ENCODE measurements around the gene SLX1A.
"Not testable (repeated sequence)": the region's sequence is repeated elsewhere in the genome, so short reads cannot be mapped to it uniquely, and the experiment has no call there.

The SLX1A gene

GRCh38 chr16:30193615-30194014 lies at the start of gene SLX1A, which contains the start of gene BOLA2B:
TSS of gene SLX1A (plus strand) at chr16:30193875. CDS start at chr16:30194085, 210 bp downstream.
TSS of gene BOLA2B (minus strand) at chr16:30193666. CDS start at chr16:30193595, 71 bp downstream.
- CTCF ChIA-PET, H3K9me3 Mint-ChIP-seq, H3K4me1 Mint-ChIP-seq, DNase-seq, H3K4me3 Mint-ChIP-seq, H3K27me3 Mint-ChIP-seq, H3K36me3 Mint-ChIP-seq, H3K27ac Mint-ChIP-seq: not testable (repeated sequence)

- Mint-ChIP-seq H3K27ac (no peak overlapping the region), H3K4me3 (no peak overlapping the region), H3K9me3 (peaks cover 4% of the 10 kb centered on the region), H3K4me1 (peaks cover 26% of the 10 kb centered on the region), H3K27me3 (no peaks in the 10 kb centered on the region), H3K36me3 (peaks cover 1% of the 10 kb centered on the region)
- DNase-seq = no peak
- CTCF ChIA-PET = interaction anchor here (1.4 kb wide), 1 partner anchor 265 kb away, joined by 6 read pairs; no protein-coding TSS in a partner anchor
Observed at GRCh38 chr16:30144017-30144416, 49.7 kb upstream of the SLX1A start.

GRCh38 chr16:30144917-30145316 lies 48.8 kb upstream of the SLX1A start:
- DNase-seq = no peak
- Mint-ChIP-seq H3K4me1 (peaks cover 19% of the 10 kb centered on the region), H3K36me3 (peaks cover 4% of the 10 kb centered on the region), H3K9me3 (peaks cover 9% of the 10 kb centered on the region), H3K27ac (no peak overlapping the region), H3K27me3 (no peaks in the 10 kb centered on the region), H3K4me3 (no peak overlapping the region)
- CTCF ChIA-PET = no interaction called here

- H3K4me3 Mint-ChIP-seq = no peak overlapping the region
- H3K4me1 Mint-ChIP-seq = peaks cover 16% of the 10 kb centered on the region
- peaks cover 12% of the 10 kb centered on the region for H3K9me3 Mint-ChIP-seq
- H3K27ac Mint-ChIP-seq = no peak overlapping the region
- DNase-seq = no peak
- peaks cover 6% of the 10 kb centered on the region for H3K27me3 Mint-ChIP-seq
- CTCF ChIA-PET = interaction anchor here (0.6 kb wide), 1 partner anchor 33 kb away, joined by 3 read pairs; the partner anchor contains the start of gene GDPD3
- peaks cover 4% of the 10 kb centered on the region for H3K36me3 Mint-ChIP-seq
Observed at GRCh38 chr16:30145657-30146056, 48.0 kb upstream of the SLX1A start.

- Mint-ChIP-seq H3K4me3 (no peak overlapping the region), H3K36me3 (peaks cover 6% of the 10 kb centered on the region), H3K27ac (no peak overlapping the region), H3K4me1 (peaks cover 8% of the 10 kb centered on the region), H3K9me3 (peaks cover 17% of the 10 kb centered on the region), H3K27me3 (peaks cover 11% of the 10 kb centered on the region)
- CTCF ChIA-PET = interaction anchor here (0.6 to 1.0 kb wide), 2 partner anchors 10 to 244 kb away, joined by 3 read pairs; no protein-coding TSS in a partner anchor
- DNase-seq = no peak
Observed at GRCh38 chr16:30147843-30148510, 45.7 kb upstream of the SLX1A start.

GRCh38 chr16:30149250-30149930 lies 44.3 kb upstream of the SLX1A start:
- peaks cover 6% of the 10 kb centered on the region for H3K36me3 Mint-ChIP-seq
- H3K27ac Mint-ChIP-seq = no peak overlapping the region
- CTCF ChIA-PET = no interaction called here
- DNase-seq = no peak
- H3K27me3 Mint-ChIP-seq = peaks cover 11% of the 10 kb centered on the region
- H3K9me3 Mint-ChIP-seq = peaks cover 17% of the 10 kb centered on the region
- H3K4me1 Mint-ChIP-seq = peaks cover 3% of the 10 kb centered on the region
- H3K4me3 Mint-ChIP-seq = no peak overlapping the region

- no peaks in the 10 kb centered on the region for H3K4me1 Mint-ChIP-seq
- peaks cover 11% of the 10 kb centered on the region for H3K27me3 Mint-ChIP-seq
- H3K36me3 Mint-ChIP-seq = peaks cover 6% of the 10 kb centered on the region
- CTCF ChIA-PET = no interaction called here
- peaks cover 17% of the 10 kb centered on the region for H3K9me3 Mint-ChIP-seq
- no peak overlapping the region for H3K4me3 Mint-ChIP-seq
- peak overlapping the region; percentile 67 for H3K27ac Mint-ChIP-seq
- DNase-seq = no peak
Observed at GRCh38 chr16:30151091-30151490, 42.6 kb upstream of the SLX1A start.

GRCh38 chr16:30152517-30152916 lies 41.2 kb upstream of the SLX1A start:
- peaks cover 6% of the 10 kb centered on the region for H3K36me3 Mint-ChIP-seq
- no peaks in the 10 kb centered on the region for H3K4me1 Mint-ChIP-seq
- DNase-seq = no peak
- CTCF ChIA-PET = interaction anchor here (1.6 kb wide), 1 partner anchor 9 kb away, joined by 3 read pairs; no protein-coding TSS in a partner anchor
- peaks cover 17% of the 10 kb centered on the region for H3K9me3 Mint-ChIP-seq
- no peak overlapping the region for H3K27ac Mint-ChIP-seq
- H3K4me3 Mint-ChIP-seq = no peak overlapping the region
- H3K27me3 Mint-ChIP-seq = peaks cover 11% of the 10 kb centered on the region

GRCh38 chr16:30155188-30155587 lies 38.5 kb upstream of the SLX1A start:
- CTCF ChIA-PET = no interaction called here
- H3K9me3 Mint-ChIP-seq = peaks cover 6% of the 10 kb centered on the region
- peaks cover 2% of the 10 kb centered on the region for H3K36me3 Mint-ChIP-seq
- no peak overlapping the region for H3K4me3 Mint-ChIP-seq
- peaks cover 13% of the 10 kb centered on the region for H3K27me3 Mint-ChIP-seq
- peaks cover 2% of the 10 kb centered on the region for H3K4me1 Mint-ChIP-seq
- no peak for DNase-seq
- H3K27ac Mint-ChIP-seq = no peak overlapping the region

- no peaks in the 10 kb centered on the region for H3K36me3 Mint-ChIP-seq
- H3K27me3 Mint-ChIP-seq = peaks cover 4% of the 10 kb centered on the region
- H3K4me3 Mint-ChIP-seq = no peak overlapping the region
- CTCF ChIA-PET = interaction anchor here (0.7 kb wide), 1 partner anchor 10 kb away, joined by 3 read pairs; no protein-coding TSS in a partner anchor
- H3K4me1 Mint-ChIP-seq = peaks cover 2% of the 10 kb centered on the region
- H3K9me3 Mint-ChIP-seq = no peaks in the 10 kb centered on the region
- DNase-seq = no peak
- no peak overlapping the region for H3K27ac Mint-ChIP-seq
Observed at GRCh38 chr16:30157214-30157613, 36.5 kb upstream of the SLX1A start.

- Mint-ChIP-seq H3K4me3 (no peak overlapping the region), H3K36me3 (no peaks in the 10 kb centered on the region), H3K9me3 (no peaks in the 10 kb centered on the region), H3K27me3 (peaks cover 11% of the 10 kb centered on the region), H3K4me1 (peaks cover 35% of the 10 kb centered on the region), H3K27ac (no peak overlapping the region)
- no peak for DNase-seq
- CTCF ChIA-PET = interaction anchor here (0.7 kb wide), 1 partner anchor 21 kb away, joined by 3 read pairs; no protein-coding TSS in a partner anchor
Observed at GRCh38 chr16:30163538-30163937, 30.1 kb upstream of the SLX1A start.

- H3K4me1 Mint-ChIP-seq = peaks cover 33% of the 10 kb centered on the region
- H3K27me3 Mint-ChIP-seq = peaks cover 11% of the 10 kb centered on the region
Observed at GRCh38 chr16:30166202-30166902, 27.3 kb upstream of the SLX1A start.

GRCh38 chr16:30168746-30169145 lies 24.9 kb upstream of the SLX1A start:
- CTCF ChIA-PET, H3K9me3 Mint-ChIP-seq, H3K4me3 Mint-ChIP-seq, DNase-seq, H3K27ac Mint-ChIP-seq, H3K36me3 Mint-ChIP-seq: not testable (repeated sequence)
- Mint-ChIP-seq H3K27me3 (peaks cover 17% of the 10 kb centered on the region), H3K4me1 (peaks cover 25% of the 10 kb centered on the region)

More at GRCh38 chr16:30166202-30166902, 27.3 kb upstream of the SLX1A start:
- peak; percentile 31 for DNase-seq
- CTCF ChIA-PET = no interaction called here
- Mint-ChIP-seq H3K27ac (no peak overlapping the region), H3K36me3 (no peaks in the 10 kb centered on the region), H3K4me3 (no peak overlapping the region), H3K9me3 (no peaks in the 10 kb centered on the region)

GRCh38 chr16:30169416-30169815 lies 24.3 kb upstream of the SLX1A start:
- H3K4me3 Mint-ChIP-seq, DNase-seq, H3K9me3 Mint-ChIP-seq, H3K27ac Mint-ChIP-seq, CTCF ChIA-PET, H3K36me3 Mint-ChIP-seq: not testable (repeated sequence)
- peaks cover 25% of the 10 kb centered on the region for H3K4me1 Mint-ChIP-seq
- H3K27me3 Mint-ChIP-seq = peaks cover 17% of the 10 kb centered on the region
